HepG2 (cell line): ENCODE measurements around the gene KRTAP1-1. TPM values are rescaled to one million over a fixed set of nuclear protein-coding genes. Genes with fewer than 3 reads are reported as not detected.

Source experiments
- ATAC-seq: fragments of 200-7000 bp; cut with Tn5 transposase; 3 replicates; pipeline ENCODE4 v1.9.1; 2020; ENCODE audit warnings: mild to moderate bottlenecking, moderate library complexity
- BruUV-seq: library from RNA; stranded (reverse); fragments of 400-500 nt; replicated peaks from 2 replicates; lab custom pipeline; 2021; lab: Mats Ljungman, UMichigan
- CTCF ChIA-PET: fragments of 300-600 bp; formaldehyde crosslinking; extraction: SDS; loops from one replicate; lab custom pipeline; 2021; ENCODE audit warnings: low total read pairs, inconsistent platforms, low intra/inter-chr PET ratio; lab: Yijun Ruan, JAX
- POLR2A ChIA-PET: fragments of 350-600 bp; sonication (Branson Sonifier 250); formaldehyde crosslinking; loops from one replicate; lab custom pipeline; 2020; ENCODE audit warnings: antibody characterized with exemption, inconsistent platforms; lab: Yijun Ruan, JAX
- DNase-seq: peaks from one replicate; pipeline ENCODE4 v3.0.0-alpha.2; 2015; ENCODE audit warnings: low spot score
- FAIRE-seq: peaks from 3 replicates; lab custom pipeline; 2011; peaks lifted over from hg19 to GRCh38; lab: Jason Lieb, UNC
- H2AFZ ChIP-seq: one replicate; pipeline ENCODE4 v1.6.1; 2011; ENCODE audit warnings: low read length, inconsistent platforms
- H3K27ac ChIP-seq: fragments of 300-600 bp; 3 replicates; pipeline ENCODE4 v1.8.0; 2011; ENCODE audit warnings: mixed run types, mild to moderate bottlenecking, mixed read lengths, low read length, inconsistent platforms; ENCODE audit not compliant: insufficient read depth; ENCODE audit errors: extremely low read length
- H3K27me3 ChIP-seq, 2 experiments: fragments of 200-600 bp in 1 of 2; 2 replicates in 1 of 2; 3 replicates in 1 of 2; pipeline versions ENCODE4 v1.6.0 to v1.8.0; 2011; ENCODE audit warnings: low read length in 2 of 2, mild to moderate bottlenecking in 2 of 2, moderate library complexity in 2 of 2, inconsistent platforms in 1 of 2; ENCODE audit not compliant: insufficient read depth in 2 of 2, control insufficient read depth in 1 of 2
- H3K36me3 ChIP-seq, 2 experiments: fragments of 200-600 bp in 1 of 2; replicated peaks in 1 of 2; 2 replicates in 1 of 2; 3 replicates in 1 of 2; pipeline versions ENCODE4 v1.5.1 to v1.8.0; 2011; ENCODE audit warnings: low read length in 2 of 2, inconsistent platforms in 1 of 2; ENCODE audit not compliant: insufficient read depth in 2 of 2, control insufficient read depth in 1 of 2
- H3K4me1 ChIP-seq: 2 replicates; pipeline ENCODE4 v1.5.1; 2012; ENCODE audit warnings: low read length, inconsistent platforms; ENCODE audit not compliant: insufficient read depth
- H3K4me2 ChIP-seq: 2 replicates; pipeline ENCODE4 v1.6.0; 2011; ENCODE audit warnings: low read depth, low read length, inconsistent platforms
- H3K4me3 ChIP-seq, 3 experiments: fragments of 200-600 bp in 1 of 3; sonication (generic), shearing (Covaris generic) in 1 of 3; replicated peaks in 1 of 3; 2 replicates each; pipeline ENCODE4 v1.5.1; 2011 to 2016; ENCODE audit warnings: low read length in 3 of 3, inconsistent platforms in 2 of 3, low read depth in 2 of 3, mild to moderate bottlenecking in 2 of 3, control low read depth in 1 of 3, mixed read lengths in 1 of 3; ENCODE audit not compliant: insufficient read depth in 1 of 3
- H3K79me2 ChIP-seq: one replicate; pipeline ENCODE4 v1.6.1; 2011; ENCODE audit warnings: low read length, inconsistent platforms; ENCODE audit not compliant: insufficient read depth
- H3K9ac ChIP-seq: 2 replicates; pipeline ENCODE4 v1.6.0; 2011; ENCODE audit warnings: mild to moderate bottlenecking, low read depth, low read length, inconsistent platforms; ENCODE audit not compliant: insufficient read depth
- H3K9me3 ChIP-seq: 2 replicates; pipeline ENCODE4 v1.5.1; 2012; ENCODE audit warnings: mild to moderate bottlenecking, low read length
- H4K20me1 ChIP-seq: 2 replicates; pipeline ENCODE4 v1.6.0; 2011; ENCODE audit warnings: inconsistent platforms, mild to moderate bottlenecking, low read length, moderate library complexity; ENCODE audit not compliant: insufficient read depth
- ZBTB44 ChIP-seq: sonication (generic); formaldehyde crosslinking; IDR thresholded peaks from 2 replicates; pipeline ENCODE4 v1.4.0; 2020; ENCODE audit warnings: missing genetic modification reagents
- ZNF687 ChIP-seq: sonication (generic); formaldehyde crosslinking; IDR thresholded peaks from 2 replicates; pipeline ENCODE4 v1.5.1; 2020; ENCODE audit warnings: mild to moderate bottlenecking, missing genetic modification reagents, moderate library complexity
- WGBS: methylation state at CpG from one replicate; pipeline ENCODE4 v1.1.6; 2017; ENCODE audit warnings: low lambda C conversion rate; 5-methylcytosine and 5-hydroxymethylcytosine counted together
- in situ Hi-C: cut with HindIII; loops from 2 replicates; pipeline ENCODE4 v1.10.0; 2017; ENCODE audit warnings: low pct_unique_long_range_greater_than_20kb; ENCODE audit not compliant: extremely low pct_ligation_motif_present
- intact Hi-C: fragments of 100-400 bp; cut with micrococcal nuclease; formaldehyde crosslinking; loops from one replicate; pipeline ENCODE4 v1.10.0; 2022; ENCODE audit not compliant: unreplicated experiment
- polyA plus RNA-seq, 8 experiments: library from polyadenylated mRNA; depleted of rRNA in 3 of 8; stranded (reverse) in 7 of 8; unstranded in 1 of 8; fragments of >200 nt; fragmentation: Illumina TruSeq in 4 of 8; extraction: Trizol in 4 of 8; gene quantifications; 2 replicates each; pipeline versions ENCODE4 v1.2.1 to v1.2.3, GENCODE V29; 2011 to 2016; ENCODE audit warnings: low read depth in 4 of 8, missing spikeins in 1 of 8, mixed read lengths in 1 of 8; ENCODE audit not compliant: insufficient read depth in 1 of 8
- total RNA-seq, 5 experiments: library from RNA; depleted of rRNA; stranded (reverse); fragments of >200 nt; fragmentation: Illumina TruSeq; extraction: Trizol; gene quantifications; 2 replicates each; pipeline ENCODE4 v1.2.3, GENCODE V29; 2016; ENCODE audit warnings: low read depth in 1 of 5

KRTAP1-1 gene
- total and polyA plus RNA-seq, 2 of the 13 experiments (the other 11 are each of a cell fraction or from before 2014, with no cell fraction given), result not detected

- no peaks in the 10 kb centered on the region for H4K20me1 ChIP-seq
- intact Hi-C loops, result no loop called here
- ChIA-PET CTCF (no interaction called here), POLR2A (interaction anchor here (1.3 kb wide), 1 partner anchor 13 kb away, joined by 4 read pairs; no protein-coding TSS in a partner anchor)
- no peaks in the 10 kb centered on the region for H3K36me3 ChIP-seq
- H3K9ac ChIP-seq, result no peak overlapping the region
- H3K9me3 ChIP-seq, result no peaks in the 10 kb centered on the region
- H3K27ac ChIP-seq, result no peak overlapping the region
- no peaks in the 10 kb centered on the region for H3K79me2 ChIP-seq
- no peak overlapping the region for H3K4me3 ChIP-seq
- FAIRE-seq (no peak), DNase-seq (no peak), ATAC-seq (no peak; the same call in 2 of the 3 replicates)
- TF ChIP-seq ZBTB44 (no peak), ZNF687 (CRISPR knock-in tag) (peak; percentile 21; the same call in 1 of the 2 replicates)
- peaks cover 0 to 5% of the 10 kb centered on the region in 2 experiments; a peak in 1 of 5 replicates for H3K27me3 ChIP-seq
- no peaks in the 10 kb centered on the region for H3K4me1 ChIP-seq
- WGBS, result 79% methylated on average over 5 of the region's 5 CpGs
- in situ Hi-C loops, result no loop called here
- BruUV-seq, result no TSS peak
- no peak overlapping the region for H3K4me2 ChIP-seq
- no peak overlapping the region for H2AFZ ChIP-seq
Observed at GRCh38 chr17:41071606-41072360, 30.5 kb upstream of the KRTAP1-1 start.
